Measurements from ENCODE around the gene SPA17. TPM values are rescaled to one million over a fixed set of nuclear protein-coding genes. Genes with fewer than 3 reads are reported as not detected.
A peak's percentile ranks its signal among the peaks of the same experiment; 100 is the strongest.

The SPA17 gene
- total RNA-seq, 1 donor from 2014 or later = 6.2 TPM

GRCh38 chr11:124746621-124747243 lies 73.0 kb downstream of the SPA17 start:
- H3K9me3 Mint-ChIP-seq (ENCODE audit: unreplicated experiment) = peaks cover 3% of the 10 kb centered on the region
- Histone ChIP-seq H3K4me3 (ENCODE audit: insufficient read depth, low read depth, low read length) (peak overlapping the region; percentile 69), H2AFZ (ENCODE audit: low read depth, low read length) (peak overlapping the region; percentile 69), H3K9ac (ENCODE audit: low read length) (peak overlapping the region; percentile 52), H3K27me3 (ENCODE audit: insufficient read depth, low read length) (peaks cover 14% of the 10 kb centered on the region), H3K4me2 (ENCODE audit: low read length) (peak overlapping the region; percentile 97), H3K9me3 (ENCODE audit: insufficient read depth, low read depth, low read length) (no peaks in the 10 kb centered on the region), H4K20me1 (ENCODE audit: insufficient read depth, low read length) (peaks cover 4% of the 10 kb centered on the region), H3K36me3 (ENCODE audit: insufficient read depth, low read length) (no peaks in the 10 kb centered on the region), H3K4me1 (ENCODE audit: insufficient read depth, low read length) (peaks cover 33% of the 10 kb centered on the region), H3K27ac (ENCODE audit: low read depth, low read length) (no peak overlapping the region), H3K79me2 (ENCODE audit: insufficient read depth, low read length) (no peaks in the 10 kb centered on the region)
- peak overlapping the region; percentile 93 for H3K4me3 Mint-ChIP-seq (ENCODE audit: unreplicated experiment)
- TF ChIP-seq, protein P1, sequence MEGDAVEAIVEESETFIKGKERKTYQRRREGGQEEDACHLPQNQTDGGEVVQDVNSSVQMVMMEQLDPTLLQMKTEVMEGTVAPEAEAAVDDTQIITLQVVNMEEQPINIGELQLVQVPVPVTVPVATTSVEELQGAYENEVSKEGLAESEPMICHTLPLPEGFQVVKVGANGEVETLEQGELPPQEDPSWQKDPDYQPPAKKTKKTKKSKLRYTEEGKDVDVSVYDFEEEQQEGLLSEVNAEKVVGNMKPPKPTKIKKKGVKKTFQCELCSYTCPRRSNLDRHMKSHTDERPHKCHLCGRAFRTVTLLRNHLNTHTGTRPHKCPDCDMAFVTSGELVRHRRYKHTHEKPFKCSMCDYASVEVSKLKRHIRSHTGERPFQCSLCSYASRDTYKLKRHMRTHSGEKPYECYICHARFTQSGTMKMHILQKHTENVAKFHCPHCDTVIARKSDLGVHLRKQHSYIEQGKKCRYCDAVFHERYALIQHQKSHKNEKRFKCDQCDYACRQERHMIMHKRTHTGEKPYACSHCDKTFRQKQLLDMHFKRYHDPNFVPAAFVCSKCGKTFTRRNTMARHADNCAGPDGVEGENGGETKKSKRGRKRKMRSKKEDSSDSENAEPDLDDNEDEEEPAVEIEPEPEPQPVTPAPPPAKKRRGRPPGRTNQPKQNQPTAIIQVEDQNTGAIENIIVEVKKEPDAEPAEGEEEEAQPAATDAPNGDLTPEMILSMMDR (IDR thresholded peaks at IDR 0.05; ENCODE audit: insufficient read depth, low read depth, low read length) = peak; percentile 36
- TF ChIP-seq EZH2 (IDR thresholded peaks at IDR 0.05; ENCODE audit: insufficient read depth, low read length) = no peak
- H3K36me3 Mint-ChIP-seq (ENCODE audit: low read depth, unreplicated experiment) = peaks cover 4% of the 10 kb centered on the region
- peaks cover 12% of the 10 kb centered on the region for H3K4me1 Mint-ChIP-seq (ENCODE audit: low read depth, unreplicated experiment)
- FAIRE-seq = no peak
- H3K27ac Mint-ChIP-seq (ENCODE audit: unreplicated experiment) = peak overlapping the region; percentile 82
- peak; percentile 38 for DNase-seq (ENCODE audit: low read depth)
- H3K27me3 Mint-ChIP-seq (ENCODE audit: low read depth, unreplicated experiment) = peaks cover 74% of the 10 kb centered on the region

Other genes with a start within 250 kb of the SPA17 start
- gene OR8B4, start 249.0 kb upstream of the SPA17 start, total RNA-seq = not detected in 2 replicates
- gene OR8B8, start 228.2 kb upstream of the SPA17 start, total RNA-seq = not detected in 2 replicates
- not detected in 2 replicates for gene OR8B12, start 130.2 kb upstream of the SPA17 start, total RNA-seq
- gene OR8A1, start 103.9 kb upstream of the SPA17 start, total RNA-seq = not detected in 2 replicates
- gene PANX3, start 62.5 kb upstream of the SPA17 start, total RNA-seq = not detected in 2 replicates
- gene TBRG1, start 51.0 kb upstream of the SPA17 start, total RNA-seq = 34.6 and 36.8 TPM in 2 replicates
- gene SIAE, start 165 bp upstream of the SPA17 start, total RNA-seq = 15.4 and 18.5 TPM in 2 replicates
- 1.5 and 1.7 TPM in 2 replicates for gene NRGN, start 66.0 kb downstream of the SPA17 start, total RNA-seq
- 0.18 TPM in 1 of 2 replicates, not detected in the other for gene VSIG2, start 78.4 kb downstream of the SPA17 start, total RNA-seq
- 9.4 and 22.0 TPM in 2 replicates for gene ESAM, start 88.4 kb downstream of the SPA17 start, total RNA-seq
- 13.7 and 18.7 TPM in 2 replicates for gene MSANTD2, start 126.5 kb downstream of the SPA17 start, total RNA-seq
- gene ROBO3, start 191.5 kb downstream of the SPA17 start, total RNA-seq = 12.9 and 14.5 TPM in 2 replicates
- gene ROBO4, start 224.0 kb downstream of the SPA17 start, total RNA-seq = 0.25 TPM in 1 of 2 replicates, not detected in the other
- not detected in 2 replicates for gene HEPN1, start 245.3 kb downstream of the SPA17 start, total RNA-seq

Measured in astrocyte (in vitro differentiated cells and primary cell).